Mesenteric fat pad (tissue), 1 donor: ENCODE measurements around the gene ZNF664. TPM values are rescaled to one million over a fixed set of nuclear protein-coding genes. Genes with fewer than 3 reads are reported as not detected.
A peak's percentile ranks its signal among the peaks of the same experiment; 100 is the strongest.

Source experiments
- DNase-seq: peaks from one replicate; pipeline ENCODE4 v3.0.0-alpha.2; 2020; ENCODE audit warnings: low spot score
- total RNA-seq: library from RNA; stranded (reverse); fragmentation: NEBNext Ultra II Directional; extraction: Animal tissue kit (Norgen Biotek cat#: 25700); gene quantifications from one replicate; pipeline ENCODE4 v1.2.1, GENCODE V29; 2021
- donor health status: DM: yes; HTN: yes; CAD: no.

Gene ZNF664
- total RNA-seq, 1 donor from 2014 or later: 85.0 TPM

GRCh38 chr12:124006846-124007713 is 34.1 kb downstream of the ZNF664 start:
- DNase-seq: no peak

DNA sequence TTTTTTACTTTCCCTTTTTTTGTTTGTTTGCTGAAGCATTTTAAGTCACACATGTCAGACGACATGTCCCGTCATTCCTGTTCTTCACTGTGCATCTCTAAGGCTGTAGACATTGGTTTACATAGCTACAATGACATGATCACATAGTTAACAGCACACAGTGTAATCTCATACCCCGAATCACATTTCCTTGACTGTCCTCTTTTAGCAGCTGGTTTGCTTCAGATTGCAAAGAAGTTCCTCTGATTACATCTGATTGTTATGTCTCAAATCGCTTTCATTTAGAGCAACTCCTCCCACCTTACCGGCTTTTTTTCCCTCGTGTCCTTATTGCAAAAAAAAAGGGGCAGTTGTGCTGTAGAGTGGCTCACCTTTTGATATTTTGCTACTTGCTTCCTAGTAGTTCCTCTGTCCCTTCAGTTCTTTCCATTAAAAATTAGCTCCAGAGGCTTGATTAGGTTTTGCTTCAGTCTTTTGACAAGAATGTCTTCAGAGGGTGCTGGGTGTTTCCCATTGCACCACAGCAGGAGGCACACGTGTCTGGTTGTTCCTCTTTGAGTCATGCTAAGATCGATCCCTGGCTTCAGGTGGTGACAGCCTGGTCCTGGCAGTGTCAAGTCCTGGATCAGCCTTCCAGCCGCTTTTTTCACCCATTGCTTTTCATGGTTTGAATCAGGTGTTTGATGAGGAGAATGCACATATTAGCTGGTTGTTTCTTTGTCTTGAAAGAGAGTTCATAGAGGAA is 35.0 kb downstream of the ZNF664 start:
- no peak for DNase-seq

GRCh38 chr12:124008595-124008994 is 35.6 kb downstream of the ZNF664 start:
- no peak for DNase-seq

DNA sequence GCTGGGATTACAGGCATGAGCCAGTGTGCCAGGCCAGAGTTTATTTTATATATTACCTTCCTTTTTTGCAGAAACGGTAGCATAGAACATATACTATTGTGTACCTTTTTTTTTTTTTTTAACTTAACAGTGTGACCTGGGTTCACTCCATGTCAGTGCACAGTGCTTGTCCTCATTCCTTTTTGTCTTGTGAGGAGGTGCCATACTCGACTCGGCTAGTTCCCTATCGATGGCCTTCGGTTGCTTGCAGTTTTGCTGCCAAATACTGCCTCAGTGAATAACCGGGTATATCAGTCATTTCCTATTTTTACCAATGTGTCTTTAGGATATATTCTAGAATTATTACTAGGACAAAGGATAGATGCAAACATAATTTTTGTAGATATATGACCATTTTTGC is 36.8 kb downstream of the ZNF664 start:
- no peak for DNase-seq

DNA sequence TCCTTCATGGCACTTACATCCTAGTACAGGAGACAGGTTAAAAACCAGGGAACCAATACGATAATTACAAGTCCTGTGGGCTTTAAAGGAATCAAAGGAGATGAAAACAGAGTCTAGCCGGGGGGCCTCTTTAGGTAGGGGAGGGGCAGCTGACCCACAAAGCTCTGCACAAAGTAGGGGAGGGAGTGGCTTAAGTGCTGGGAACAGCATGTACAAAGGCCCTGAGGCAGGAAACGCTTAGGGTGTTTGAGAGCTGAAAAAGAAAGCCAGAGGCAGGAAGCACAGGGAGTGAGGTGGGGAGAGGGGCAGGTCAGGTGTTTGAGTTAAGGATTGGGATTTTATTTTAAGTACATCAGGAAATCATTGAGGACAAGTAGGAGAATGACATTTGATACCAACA is 37.7 kb downstream of the ZNF664 start:
- DNase-seq: no peak

GRCh38 chr12:124011435-124012115 is 38.6 kb downstream of the ZNF664 start:
- DNase-seq: no peak

- no peak for DNase-seq
Observed at GRCh38 chr12:124013073-124013472, 40.1 kb downstream of the ZNF664 start.

- no peak for DNase-seq
Observed at GRCh38 chr12:124015494-124016461, 42.8 kb downstream of the ZNF664 start.

DNA sequence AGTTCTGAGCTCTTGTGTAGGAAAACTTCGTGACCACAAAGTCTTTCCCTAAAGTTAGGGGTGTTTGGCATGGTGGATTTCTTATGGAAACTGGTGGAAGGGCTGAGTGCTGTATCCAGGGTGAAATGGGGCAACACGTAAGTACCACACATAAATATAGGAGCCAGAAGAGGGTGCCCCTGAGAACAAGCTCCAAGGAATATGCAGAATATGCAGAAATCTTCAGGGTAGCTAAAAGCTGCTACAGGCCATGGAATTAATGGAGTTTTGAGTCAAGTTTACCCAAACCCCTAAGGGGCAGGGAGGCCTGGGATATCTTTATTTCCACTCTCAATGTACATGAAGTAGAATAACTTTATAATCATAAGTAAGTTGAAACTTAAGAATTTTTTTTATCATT is 44.0 kb downstream of the ZNF664 start:
- no peak for DNase-seq

DNA sequence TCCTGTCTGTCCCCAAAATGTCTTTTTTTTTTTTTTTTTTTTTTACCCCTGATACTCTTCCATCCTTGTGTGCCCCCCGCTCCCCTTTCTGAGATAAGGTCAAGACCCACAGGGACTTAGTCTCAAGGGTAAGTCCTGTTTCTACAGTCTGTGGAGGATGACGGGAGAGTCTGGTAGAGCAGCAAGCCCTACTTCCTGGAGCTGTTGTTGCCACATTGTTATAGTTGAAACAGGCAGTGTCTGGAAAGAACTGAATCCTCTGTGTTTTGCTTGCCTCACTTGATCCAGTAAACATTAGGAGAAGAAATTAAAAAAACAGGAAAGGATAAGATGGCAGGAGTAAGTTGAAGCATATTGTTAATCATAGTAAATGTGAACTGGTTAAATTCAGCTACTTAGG is 45.5 kb downstream of the ZNF664 start:
- DNase-seq: no peak

DNA sequence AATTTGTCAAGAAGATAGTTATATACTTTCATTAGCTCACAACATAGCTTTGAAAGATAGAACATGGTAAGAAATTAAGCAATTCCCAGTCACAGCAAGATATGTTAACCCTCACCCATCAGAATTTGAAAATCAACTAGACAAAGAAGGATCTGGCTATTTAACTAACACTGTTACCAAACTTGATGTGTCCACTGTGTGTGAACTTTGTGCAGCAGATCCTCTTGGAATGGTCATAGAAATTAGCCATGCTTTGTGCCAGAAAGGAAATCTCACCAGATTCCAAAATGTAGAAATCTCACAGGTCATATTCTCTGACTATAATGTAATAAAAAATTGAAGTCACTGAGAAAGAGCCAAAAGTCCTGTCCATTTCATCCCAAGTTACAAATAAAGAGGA is 46.1 kb downstream of the ZNF664 start:
- no peak for DNase-seq

GRCh38 chr12:124020514-124020949 is 47.5 kb downstream of the ZNF664 start:
- DNase-seq: no peak

DNA sequence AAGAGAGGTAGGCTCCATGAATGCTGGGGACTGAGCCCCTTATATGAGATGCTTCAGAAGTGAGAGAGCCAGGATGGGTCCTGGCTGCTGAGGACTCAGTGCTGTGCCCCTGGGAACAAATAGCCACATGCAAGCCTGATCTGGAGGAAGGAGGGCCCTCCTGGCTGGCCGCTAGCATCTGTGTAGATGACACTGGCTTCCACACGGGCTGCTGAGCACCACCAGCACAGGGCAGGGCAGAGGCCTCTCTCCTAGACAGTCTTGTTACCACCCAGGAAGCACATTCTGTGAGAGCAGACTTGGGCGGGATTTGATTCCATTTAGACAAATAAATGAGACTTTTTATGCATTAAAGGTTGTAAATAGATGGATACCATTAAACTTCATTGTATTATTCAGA is 48.0 kb downstream of the ZNF664 start:
- DNase-seq: no peak

GRCh38 chr12:124022161-124022560 is 49.1 kb downstream of the ZNF664 start:
- DNase-seq: no peak

DNA sequence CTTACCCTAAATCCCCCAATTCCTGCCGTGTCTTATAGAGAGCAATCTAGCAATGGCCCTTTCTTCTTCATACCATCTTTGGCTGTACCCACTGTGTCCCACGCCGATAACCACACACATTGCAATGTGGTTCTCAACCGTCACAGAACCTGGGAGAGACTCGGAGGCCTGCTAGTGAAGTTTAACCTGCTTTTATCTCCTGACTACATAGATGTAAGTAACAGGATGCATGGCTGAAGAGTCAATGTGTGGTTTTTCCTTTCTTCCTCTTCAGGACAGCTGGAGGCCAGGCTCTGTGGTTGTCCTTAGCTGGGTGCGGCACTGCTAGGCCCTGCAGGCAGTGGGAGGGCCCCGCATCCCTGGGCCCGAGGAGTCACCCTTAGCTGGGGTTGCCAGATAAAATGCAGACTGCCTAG is 51.3 kb downstream of the ZNF664 start:
- DNase-seq: peak; percentile 55

GRCh38 chr12:124024776-124025175 is 51.8 kb downstream of the ZNF664 start:
- no peak for DNase-seq

- no peak for DNase-seq
Observed at GRCh38 chr12:124025661-124026060, 52.6 kb downstream of the ZNF664 start.

DNA sequence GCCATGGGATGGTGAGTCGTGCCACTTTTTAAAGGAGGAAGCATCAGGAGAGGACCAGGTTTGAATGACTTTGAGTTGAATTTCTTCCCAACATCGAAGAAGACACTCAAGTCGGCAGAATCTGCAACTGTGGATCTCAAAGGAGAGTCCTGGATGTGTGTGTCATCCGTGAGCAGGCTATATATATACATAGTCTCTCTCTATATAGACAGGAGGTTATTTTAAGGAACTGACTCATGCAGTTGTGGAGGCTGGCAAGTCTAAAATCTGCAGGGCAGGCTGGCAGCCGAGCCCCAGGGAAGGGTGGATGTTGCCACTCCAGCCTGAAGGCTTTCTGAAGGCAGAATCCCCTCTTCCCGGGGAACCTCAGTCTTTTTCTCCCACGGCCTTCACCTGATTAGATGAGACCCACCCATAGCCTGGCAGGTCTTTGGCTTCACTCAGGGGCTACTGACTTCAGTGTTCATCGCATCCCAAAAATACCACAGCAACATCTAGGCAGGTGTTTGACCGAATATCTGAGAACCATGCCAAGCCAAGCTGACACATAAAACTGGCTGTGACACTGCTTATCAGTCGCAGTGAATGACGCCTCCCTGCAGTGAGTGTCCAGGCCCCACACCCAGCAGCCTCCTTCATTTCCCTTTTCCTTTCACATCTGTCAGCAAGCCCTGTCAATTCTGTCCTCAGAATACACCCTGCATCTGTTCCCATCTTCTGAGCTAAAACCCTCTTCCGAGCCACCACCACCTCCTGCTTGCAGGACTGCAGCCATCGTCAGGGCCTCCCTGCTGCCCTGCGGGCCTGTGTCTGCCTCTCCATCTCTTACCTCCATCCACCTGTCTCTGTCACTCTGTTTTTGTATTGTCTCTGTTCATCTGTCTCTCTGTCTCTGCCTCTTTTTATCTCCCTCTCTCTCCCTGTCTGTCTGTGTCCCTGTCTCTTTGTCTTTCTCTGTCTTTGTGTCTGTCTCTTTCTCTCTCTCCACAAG is 54.0 kb downstream of the ZNF664 start:
- peak; percentile 75 for DNase-seq

DNA sequence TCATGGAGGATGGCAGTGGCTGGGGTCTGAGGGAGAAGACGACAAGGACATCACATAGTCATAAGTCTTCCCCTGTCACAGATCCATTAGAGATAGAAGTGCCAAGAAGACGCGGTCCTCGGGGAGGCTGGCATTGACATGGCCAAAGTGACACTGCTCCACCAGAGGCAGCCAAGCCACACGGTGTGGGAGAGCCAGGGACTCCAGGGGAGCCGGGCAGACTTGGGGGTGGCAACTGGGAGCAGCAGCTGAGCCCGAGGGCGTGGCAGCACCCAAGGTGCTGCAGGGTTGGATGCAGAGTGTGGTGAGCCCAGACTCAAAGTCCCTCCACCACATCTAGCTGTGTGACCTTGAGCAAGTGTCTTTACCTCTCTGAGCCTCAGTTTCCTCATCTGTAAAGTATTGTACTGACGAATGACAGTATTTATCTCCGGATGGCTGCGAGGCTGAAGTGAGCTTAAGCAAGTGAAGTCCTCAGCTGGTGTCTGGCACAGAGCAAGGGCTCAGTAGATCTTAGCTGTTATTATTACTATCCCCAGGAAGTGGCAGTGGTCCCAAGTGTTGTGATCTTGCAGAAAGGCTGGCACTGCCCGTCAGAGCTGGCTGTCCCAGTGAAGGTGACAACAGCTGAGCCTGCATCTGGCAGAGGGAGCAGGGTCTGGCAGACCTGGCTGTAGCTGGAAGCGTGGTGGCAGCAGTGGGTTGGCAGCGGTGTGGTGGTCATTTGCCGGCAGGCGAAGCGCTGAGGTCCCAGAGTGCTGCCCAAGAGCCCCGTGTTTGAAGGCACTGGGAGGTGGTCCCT is 54.9 kb downstream of the ZNF664 start:
- peak; percentile 82 for DNase-seq
